Stimulated activated CD8-positive, alpha-beta memory T cell treated with anti-CD3 and anti-CD28 coated beads, Interleukin-4, amount 100 ng/mL, for 48 hours (primary cell): ENCODE data around the gene JCAD.
"Not testable (repeated sequence)": the region's sequence is repeated elsewhere in the genome, so short reads cannot be mapped to it uniquely, and the experiment has no call there.

Experiments used
- DNase-seq: peaks from one replicate; pipeline ENCODE4 v3.0.0-alpha.2; 2020

JCAD gene

GRCh38 chr10:30059209-30060107 is at the start of gene JCAD:
Gene JCAD (minus strand): TSS chr10:30059586. CDS start chr10:30047812, 11,774 bp downstream.
- DNase-seq = peak; percentile 73

GRCh38 chr10:30106987-30107386 is 47.6 kb upstream of the JCAD start:
- no peak for DNase-seq

GRCh38 chr10:30103595-30104320 is 44.4 kb upstream of the JCAD start:
- DNase-seq = no peak

- not testable (repeated sequence) for DNase-seq
These were observed 40.3 kb upstream of the JCAD start for GRCh38 chr10:30099706-30100105.

DNA sequence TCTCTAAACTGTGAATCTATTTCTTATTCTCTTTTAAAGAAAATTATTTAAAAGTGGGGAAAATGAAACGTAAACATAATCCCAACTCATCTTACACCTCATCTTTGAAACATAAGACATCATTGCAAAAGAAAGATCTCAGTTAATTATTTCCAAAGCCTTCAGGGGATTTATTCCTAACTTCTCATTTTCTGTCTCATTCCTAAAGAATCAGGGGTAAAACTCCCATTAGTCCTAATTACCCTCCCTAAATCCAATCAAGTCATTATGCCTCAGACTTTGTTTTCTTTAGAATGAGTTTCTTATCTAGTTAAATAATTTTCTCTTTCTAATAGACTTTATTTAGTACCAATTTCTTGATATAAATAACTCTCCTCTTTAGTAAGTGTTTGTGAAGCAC is 39.7 kb upstream of the JCAD start:
- no peak for DNase-seq

GRCh38 chr10:30098629-30099028 is 39.2 kb upstream of the JCAD start:
- DNase-seq = no peak

- DNase-seq = no peak
These were observed 37.2 kb upstream of the JCAD start for GRCh38 chr10:30096564-30096963.

DNA sequence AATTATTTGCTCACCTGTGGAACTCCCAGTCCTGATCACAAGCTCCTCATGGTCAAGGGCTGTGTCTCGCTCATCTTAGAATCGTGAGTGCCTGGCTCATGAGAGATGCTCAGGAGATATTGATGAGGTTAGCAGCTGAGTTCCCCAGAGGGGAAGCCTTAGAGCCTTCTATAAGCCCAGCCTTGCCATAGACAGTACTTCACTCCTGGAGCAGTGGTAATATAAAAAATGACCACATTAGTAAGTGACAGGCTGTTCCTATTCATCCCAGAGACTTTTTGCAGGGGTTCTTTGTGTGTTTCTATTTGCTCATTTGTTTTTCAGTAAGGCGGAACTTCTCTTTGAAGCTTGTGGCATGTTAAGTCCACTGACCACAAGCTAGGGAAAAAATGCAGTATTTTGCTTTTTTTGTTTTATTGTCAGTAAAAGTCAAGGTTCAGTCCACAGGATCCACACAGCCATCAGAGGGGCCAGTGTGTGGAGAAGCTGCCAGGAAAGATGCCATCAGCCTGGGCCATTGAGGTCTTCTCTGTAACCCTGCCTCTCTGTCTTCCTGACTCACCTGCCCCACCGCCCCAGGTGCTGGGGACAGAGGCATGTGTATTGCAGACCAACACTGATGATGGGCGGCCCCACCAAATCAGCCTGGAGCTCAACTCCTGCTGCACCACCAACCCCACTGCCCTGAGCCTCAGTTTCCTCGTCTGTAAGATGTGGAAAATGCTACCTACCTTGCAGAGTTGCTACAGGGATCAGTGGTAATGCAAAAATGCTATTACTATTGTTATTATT is 36.4 kb upstream of the JCAD start:
- DNase-seq = no peak

- DNase-seq = no peak
These were observed 35.2 kb upstream of the JCAD start for GRCh38 chr10:30094601-30095000.

DNA sequence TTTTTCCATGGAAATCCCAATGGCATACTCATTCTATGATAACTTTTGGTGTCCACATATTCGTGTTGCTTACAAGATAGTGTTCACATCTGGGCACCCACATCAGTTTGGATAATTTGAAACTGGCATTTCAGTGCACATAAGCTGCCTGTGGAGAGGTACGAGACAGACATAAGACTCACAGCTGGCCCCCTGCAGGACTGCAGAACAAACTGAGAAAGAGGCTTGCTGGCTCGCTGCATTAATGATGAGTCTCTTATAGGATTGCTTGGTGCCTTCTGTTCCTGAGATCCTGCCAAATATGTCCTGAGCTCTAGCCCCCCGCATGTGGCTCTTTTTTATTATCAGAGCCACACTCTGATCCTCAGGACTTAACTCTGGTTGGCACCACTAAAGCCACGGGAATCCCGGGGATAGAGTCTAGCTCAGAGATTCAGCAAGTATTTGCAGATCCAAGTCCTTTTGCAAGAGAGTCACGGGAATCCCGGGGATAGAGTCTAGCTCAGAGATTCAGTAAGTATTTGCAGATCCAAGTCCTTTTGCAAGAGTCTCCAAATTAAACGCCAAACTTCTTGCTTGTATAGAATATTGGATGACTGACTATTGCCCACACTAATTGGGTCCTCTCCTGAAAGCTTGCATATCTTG is 34.0 kb upstream of the JCAD start:
- DNase-seq = no peak

- DNase-seq = no peak
These were observed 32.9 kb upstream of the JCAD start for GRCh38 chr10:30092151-30092790.

- no peak for DNase-seq
These were observed 31.8 kb upstream of the JCAD start for GRCh38 chr10:30091136-30091535.

- no peak for DNase-seq
These were observed 28.8 kb upstream of the JCAD start for GRCh38 chr10:30088178-30088577.

DNA sequence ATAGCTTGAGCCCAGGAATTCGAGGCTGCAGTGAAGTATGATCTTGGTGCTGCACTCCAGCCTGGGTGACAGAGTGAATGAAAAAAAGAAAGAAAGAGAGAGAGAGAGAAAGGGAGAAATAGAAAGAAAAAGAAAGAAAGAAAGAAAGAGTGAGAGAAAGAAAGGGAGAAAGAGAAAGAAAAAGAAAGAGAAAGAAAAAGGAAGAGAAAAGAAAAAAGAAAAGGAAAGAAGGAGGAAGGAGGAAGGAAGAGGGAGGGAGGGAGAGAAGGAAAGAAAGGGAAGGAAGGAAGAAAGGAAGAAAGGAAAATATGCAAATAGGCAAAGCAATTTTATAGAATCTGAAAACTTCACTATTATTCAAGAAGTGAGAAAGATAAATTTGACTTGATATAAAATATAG is 24.5 kb upstream of the JCAD start:
- no peak for DNase-seq

DNA sequence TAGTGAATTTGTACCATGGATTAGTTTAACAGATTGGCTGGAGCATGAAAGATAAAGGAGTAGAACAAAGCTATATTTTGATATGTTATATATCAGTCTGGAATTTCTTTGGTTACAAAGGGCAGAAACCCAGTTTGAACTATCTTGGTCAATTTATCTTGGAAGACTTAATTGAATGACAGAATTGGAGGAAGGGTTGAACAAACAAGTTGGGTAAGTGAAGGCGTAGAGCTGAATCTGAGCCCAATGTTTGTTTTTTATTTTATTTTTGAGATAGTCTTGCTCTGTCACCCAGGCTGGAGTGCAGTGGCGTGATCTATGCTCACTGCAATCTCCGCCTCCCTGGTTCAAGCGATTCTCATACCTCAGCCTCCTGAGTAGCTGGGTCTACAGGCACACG is 21.8 kb upstream of the JCAD start:
- DNase-seq = no peak

- no peak for DNase-seq
These were observed 20.8 kb upstream of the JCAD start for GRCh38 chr10:30080161-30080560.

DNA sequence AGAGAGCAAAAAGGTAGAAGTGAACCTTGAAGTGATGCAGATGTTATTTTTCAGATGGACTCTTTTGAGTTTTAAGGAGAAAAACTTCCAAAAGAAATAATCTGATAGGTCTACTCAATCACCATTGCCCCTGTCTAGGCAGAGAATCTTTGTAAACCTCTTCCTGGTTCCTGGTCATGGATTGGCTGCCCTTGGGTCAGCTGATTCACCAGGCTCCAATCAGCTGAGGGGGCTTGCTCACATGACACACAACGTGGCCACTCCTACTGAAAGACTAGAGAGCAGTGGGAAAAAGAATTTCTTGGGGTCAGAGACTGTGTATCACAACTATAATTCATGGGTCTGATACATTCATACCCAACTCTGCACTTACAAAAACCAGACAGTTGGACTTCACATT is 20.0 kb upstream of the JCAD start:
- no peak for DNase-seq

GRCh38 chr10:30075481-30075880 is 16.1 kb upstream of the JCAD start:
- DNase-seq = no peak

GRCh38 chr10:30074933-30075332 is 15.5 kb upstream of the JCAD start:
- DNase-seq = no peak

GRCh38 chr10:30074090-30074489 is 14.7 kb upstream of the JCAD start:
- no peak for DNase-seq

DNA sequence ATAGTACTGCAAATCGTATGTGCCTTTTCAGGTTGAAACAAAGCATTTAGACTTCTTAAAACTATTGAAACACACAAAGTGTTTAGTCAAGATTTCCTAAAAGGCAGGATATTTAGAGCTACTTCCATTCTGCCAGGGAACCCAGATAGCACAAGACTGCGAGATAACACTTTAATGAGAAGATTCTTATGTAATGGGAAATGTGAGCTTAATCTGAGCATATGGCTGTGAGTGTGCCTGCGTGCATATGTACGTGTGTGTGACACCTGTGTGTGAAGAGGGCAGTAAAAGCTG is 14.3 kb upstream of the JCAD start:
- DNase-seq = no peak

DNA sequence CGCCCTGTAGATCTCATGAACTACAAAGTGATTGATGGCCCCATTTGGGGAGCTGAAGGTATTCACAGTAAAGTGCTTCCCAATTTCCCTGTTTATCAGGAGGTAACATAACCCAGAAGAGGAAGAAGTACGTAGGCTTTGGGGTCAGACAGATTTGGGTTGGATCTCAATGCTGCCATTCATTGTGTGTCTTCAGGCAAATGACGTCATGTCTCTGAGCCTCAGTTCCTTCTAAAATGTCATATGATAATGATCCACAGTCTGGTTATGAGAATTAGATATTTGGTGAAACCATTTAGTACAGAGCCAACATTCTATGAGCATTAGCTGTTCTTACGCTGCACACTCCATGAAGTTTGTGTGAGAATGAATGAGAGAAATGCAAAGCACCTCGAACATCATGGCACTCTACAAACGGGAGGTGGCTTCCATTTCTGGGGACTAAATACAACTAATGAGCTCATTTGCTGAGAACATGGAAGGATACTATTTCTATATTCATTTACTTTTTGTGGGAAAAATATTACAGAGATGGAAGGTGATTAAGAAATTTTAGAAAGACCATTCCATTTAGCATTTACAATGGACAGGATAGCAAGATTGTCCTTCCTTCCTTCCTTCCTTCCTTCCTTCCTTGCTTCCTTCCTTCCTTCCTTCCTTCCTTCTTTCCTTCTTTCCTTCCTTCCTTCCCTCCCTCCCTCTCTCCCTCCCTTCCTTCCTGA is 13.8 kb upstream of the JCAD start:
- no peak for DNase-seq
